GM21447 (cell line): Measurements from ENCODE around the gene RAB29.
"Not testable (repeated sequence)": the region's sequence is repeated elsewhere in the genome, so short reads cannot be mapped to it uniquely, and the experiment has no call there.

ENCODE experiments used
- ATAC-seq: cut with Tn5 transposase; IDR thresholded peaks from one replicate; pipeline ENCODE4 v1.9.1; 2021; ENCODE audit not compliant: unreplicated experiment

The RAB29 gene

DNA sequence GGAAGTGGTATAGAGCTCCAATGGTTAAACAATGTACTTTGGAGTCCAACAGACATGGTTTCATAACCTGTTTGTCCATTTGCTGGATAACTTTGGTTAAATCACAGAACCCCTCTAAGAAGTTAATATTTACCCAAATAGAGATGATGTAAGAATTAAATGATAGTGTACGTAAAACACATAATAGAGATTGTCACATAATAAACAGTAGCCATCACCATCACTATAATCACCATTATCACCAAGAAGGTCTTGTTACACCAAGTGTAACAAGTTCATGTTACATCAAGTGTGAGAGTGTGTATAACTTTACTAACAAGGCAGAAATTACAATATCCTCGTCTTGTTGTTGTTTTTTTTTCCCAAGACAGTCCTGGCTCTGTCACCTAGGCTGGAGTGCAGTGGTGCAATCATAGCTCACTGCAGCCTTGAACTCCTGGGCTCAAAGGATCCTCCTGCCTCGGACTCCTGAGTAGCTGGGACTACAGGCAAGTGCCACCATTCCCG lies 48.6 kb downstream of the RAB29 start:
- no peak for ATAC-seq

DNA sequence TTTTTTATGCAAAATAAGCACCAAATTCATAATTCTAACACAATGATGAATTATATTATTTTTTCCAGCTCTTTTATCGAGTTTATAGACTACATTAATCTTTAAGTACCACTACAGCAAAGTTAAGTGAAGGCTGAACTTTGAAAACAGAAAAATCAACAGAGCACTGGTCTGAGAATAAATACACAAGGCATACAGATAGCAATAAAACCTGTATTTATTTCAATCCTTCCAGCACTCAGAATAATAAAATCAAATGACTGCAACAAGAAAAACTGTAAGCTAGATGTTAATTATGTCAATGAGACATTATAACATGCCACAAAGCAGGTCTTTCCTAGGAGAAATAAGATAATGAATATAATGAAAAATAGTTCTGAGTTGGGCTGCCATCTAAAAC lies 49.8 kb downstream of the RAB29 start:
- no peak for ATAC-seq

DNA sequence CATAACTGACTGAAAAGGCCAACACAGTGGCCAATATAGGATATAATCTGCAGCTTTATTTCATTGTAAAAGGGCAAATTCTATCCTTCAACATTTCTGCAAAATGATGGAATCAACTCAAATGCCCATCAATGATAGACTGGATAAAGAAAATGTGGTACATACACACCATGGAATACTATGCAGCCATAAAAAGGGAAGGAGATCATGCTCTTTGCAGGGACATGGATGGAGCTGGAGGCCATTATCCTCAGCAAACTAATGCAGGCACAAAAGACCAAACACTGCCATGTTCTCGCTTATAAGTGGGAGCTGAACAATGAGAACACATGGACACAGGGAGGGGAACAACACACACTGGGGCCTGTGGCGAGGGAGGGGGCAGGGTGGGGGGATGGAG lies 54.5 kb downstream of the RAB29 start:
- not testable (repeated sequence) for ATAC-seq

DNA sequence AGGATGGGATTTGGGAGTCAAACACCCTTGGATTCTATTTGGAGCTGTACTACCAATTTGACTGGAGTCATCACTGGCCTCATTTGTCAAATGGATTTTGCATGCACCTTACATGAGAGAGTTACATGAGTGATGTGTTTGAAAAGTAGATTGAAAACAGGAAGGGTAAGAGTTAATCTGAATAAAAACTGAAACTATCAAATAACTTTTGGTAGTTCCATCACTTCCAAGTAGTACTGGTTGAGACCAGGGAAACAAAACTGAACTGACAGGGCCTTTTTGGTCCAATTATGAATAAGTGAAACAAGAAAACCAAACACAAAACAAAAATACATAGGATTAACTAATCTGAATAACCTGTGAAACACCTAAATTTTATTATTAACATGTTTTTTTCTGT lies 55.5 kb downstream of the RAB29 start:
- ATAC-seq, result no peak

DNA sequence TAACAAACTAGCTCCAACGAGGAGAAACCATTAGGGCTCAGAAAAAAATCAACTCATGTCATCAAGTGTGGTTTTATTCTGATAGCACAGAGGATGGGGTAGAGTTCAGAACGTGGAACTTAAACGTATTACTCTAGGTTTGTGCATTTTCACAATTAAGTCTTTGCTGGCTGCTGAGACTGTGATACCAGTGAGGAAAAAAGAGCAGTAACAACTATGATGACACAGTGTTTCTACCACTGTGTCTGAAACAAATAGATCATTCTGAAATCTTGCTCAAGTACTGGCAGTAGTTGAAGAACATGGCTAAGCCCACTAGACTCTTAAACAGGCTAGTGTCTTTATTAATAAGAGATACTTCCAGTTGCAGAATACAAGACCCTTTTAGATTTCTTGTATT lies 56.3 kb downstream of the RAB29 start:
- no peak for ATAC-seq
